Measurements from ENCODE around the gene PTPRD. TPM values are rescaled to one million over a fixed set of nuclear protein-coding genes. Genes with fewer than 3 reads are reported as not detected.

Gene PTPRD
- total RNA-seq (2022) (0.98 TPM in 1 of 2 replicates, not detected in the other), Bru-seq, nascent RNA (percentile 5 among the genes with signal in this experiment), BruChase-seq, experiment 1, labeled RNA remaining after a 6-hour chase (percentile 3 among the genes with signal in this experiment), BruChase-seq, experiment 2, labeled RNA remaining after a 2-hour chase (percentile 3 among the genes with signal in this experiment)
- long read RNA-seq, partial matches to known transcripts, result 0 of 1 reads
- long read RNA-seq, other reads (novel, unspliced or antisense), result 1 of 1 reads

DNA sequence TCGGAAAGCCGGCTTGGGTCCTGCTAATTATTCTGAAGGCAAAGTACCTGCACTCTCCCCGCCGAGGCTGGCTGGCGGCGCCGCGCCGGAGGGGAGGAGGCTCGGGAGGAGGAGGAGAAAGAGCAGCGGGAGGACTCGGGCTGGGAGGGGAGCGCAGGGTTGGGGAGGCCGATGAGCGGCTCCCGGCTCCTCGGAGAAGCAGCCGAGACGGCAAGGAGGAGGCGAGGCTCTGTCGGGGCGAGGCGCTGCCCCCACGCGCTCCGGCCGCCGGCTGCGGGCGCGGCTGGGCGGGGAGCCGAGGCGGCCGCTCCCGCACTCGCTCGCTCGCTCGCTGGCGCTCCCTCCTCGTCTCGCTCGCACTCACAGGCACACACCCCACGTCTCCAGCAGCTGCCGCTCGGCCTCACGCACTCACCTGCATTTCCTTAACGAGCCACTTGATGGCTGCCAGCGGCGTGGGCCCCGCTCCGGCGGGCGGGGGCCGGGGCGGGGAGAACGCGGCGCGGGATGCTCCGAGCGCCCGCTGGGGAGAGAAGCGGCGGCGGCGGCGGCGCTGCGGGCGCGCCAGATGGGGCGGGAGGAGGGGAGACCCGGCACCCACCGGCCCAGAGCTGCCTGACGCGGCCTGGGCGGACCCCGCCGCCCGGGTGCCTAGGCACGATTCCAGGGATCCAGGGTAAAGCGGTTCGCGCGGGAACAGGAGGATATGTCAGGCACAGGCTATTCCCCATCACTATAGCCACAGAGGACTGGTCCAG, at the start of gene PTPRD:
Gene PTPRD (minus strand): TSS at position 362 of the 758 bp plus-strand sequence.
- peak; percentile 23 for DNase-seq (ENCODE audit: unreplicated experiment)
- Mint-ChIP-seq H3K27me3 (ENCODE audit: insufficient read depth, unreplicated experiment) (peaks cover 100% of the 10 kb centered on the region), H3K4me1 (ENCODE audit: insufficient read depth, unreplicated experiment) (peaks cover 5% of the 10 kb centered on the region), H3K9me3 (ENCODE audit: unreplicated experiment) (no peaks in the 10 kb centered on the region), H3K36me3 (ENCODE audit: insufficient read depth, unreplicated experiment) (no peaks in the 10 kb centered on the region), H3K27ac (ENCODE audit: low read depth, unreplicated experiment) (no peak within 1 kb of the TSS), H3K4me3 (ENCODE audit: unreplicated experiment) (peak within 1 kb of the TSS; percentile 68)
- ChIA-PET POLR2A (no interaction called here), CTCF (no interaction called here)
- no TSS peak for BruUV-seq (replicated peaks)
- intact Hi-C loops (cut with micrococcal nuclease), result no loop called here
- TF ChIP-seq, protein P1, sequence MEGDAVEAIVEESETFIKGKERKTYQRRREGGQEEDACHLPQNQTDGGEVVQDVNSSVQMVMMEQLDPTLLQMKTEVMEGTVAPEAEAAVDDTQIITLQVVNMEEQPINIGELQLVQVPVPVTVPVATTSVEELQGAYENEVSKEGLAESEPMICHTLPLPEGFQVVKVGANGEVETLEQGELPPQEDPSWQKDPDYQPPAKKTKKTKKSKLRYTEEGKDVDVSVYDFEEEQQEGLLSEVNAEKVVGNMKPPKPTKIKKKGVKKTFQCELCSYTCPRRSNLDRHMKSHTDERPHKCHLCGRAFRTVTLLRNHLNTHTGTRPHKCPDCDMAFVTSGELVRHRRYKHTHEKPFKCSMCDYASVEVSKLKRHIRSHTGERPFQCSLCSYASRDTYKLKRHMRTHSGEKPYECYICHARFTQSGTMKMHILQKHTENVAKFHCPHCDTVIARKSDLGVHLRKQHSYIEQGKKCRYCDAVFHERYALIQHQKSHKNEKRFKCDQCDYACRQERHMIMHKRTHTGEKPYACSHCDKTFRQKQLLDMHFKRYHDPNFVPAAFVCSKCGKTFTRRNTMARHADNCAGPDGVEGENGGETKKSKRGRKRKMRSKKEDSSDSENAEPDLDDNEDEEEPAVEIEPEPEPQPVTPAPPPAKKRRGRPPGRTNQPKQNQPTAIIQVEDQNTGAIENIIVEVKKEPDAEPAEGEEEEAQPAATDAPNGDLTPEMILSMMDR (IDR thresholded peaks at IDR 0.05; ENCODE audit: unreplicated experiment), result peak; percentile 17

DNA sequence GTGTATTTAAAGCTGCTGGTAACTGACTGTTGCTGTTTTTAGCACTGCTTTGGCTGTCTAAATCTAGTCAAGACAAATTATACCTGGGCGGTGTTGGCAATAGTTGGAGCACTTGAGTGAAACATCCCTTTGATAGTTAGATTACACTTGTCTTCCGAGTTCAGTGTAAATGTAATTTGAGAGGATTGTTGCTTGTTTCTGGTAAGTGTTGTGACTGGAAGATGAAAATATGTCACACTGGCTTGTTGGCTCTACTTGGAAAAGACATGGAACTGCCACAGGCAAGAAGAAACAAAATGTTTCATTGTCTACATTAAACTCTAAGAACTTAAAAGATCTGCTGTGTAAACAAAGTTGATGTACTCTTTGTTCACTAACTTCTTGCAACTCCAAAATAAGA, 49.2 kb upstream of the PTPRD start:
- Mint-ChIP-seq H3K27me3 (ENCODE audit: insufficient read depth, unreplicated experiment) (peaks cover 59% of the 10 kb centered on the region), H3K36me3 (ENCODE audit: insufficient read depth, unreplicated experiment) (no peaks in the 10 kb centered on the region), H3K4me1 (ENCODE audit: insufficient read depth, unreplicated experiment) (no peaks in the 10 kb centered on the region), H3K9me3 (ENCODE audit: unreplicated experiment) (no peaks in the 10 kb centered on the region), H3K27ac (ENCODE audit: low read depth, unreplicated experiment) (no peak overlapping the region), H3K4me3 (ENCODE audit: unreplicated experiment) (no peak overlapping the region)
- intact Hi-C loops (cut with micrococcal nuclease), result no loop called here
- TF ChIP-seq, protein P1 (IDR thresholded peaks at IDR 0.05; ENCODE audit: unreplicated experiment), result no peak
- CTCF ChIA-PET, result interaction anchor here (0.6 to 0.8 kb wide), 2 partner anchors 12 to 1874 kb away, joined by 3 read pairs; no protein-coding TSS in a partner anchor
- DNase-seq (ENCODE audit: unreplicated experiment), result no peak
- BruUV-seq (replicated peaks), result no TSS peak
- POLR2A ChIA-PET, result no interaction called here

DNA sequence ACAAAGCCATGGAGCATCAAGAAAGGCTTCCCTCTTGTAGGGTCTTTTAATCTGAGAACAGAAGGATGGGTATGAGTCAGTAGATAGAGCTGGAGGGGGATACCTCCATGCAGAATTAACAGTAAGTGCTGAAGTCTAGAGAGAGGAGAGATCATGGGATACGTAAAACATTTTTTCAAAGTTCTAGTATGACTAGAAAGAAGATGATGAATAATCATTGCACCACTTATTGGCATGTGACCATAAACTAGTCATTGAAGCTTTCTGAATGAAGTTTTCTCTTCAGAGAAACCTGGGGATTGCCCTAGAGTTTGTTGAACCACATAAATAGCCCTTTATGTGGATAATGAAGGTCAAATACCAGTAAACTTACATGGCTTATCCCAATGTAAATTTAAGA, 48.6 kb upstream of the PTPRD start:
- intact Hi-C loops (cut with micrococcal nuclease), result no loop called here
- POLR2A ChIA-PET, result no interaction called here
- no peaks in the 10 kb centered on the region for H3K9me3 Mint-ChIP-seq (ENCODE audit: unreplicated experiment)
- TF ChIP-seq, protein P1 (IDR thresholded peaks at IDR 0.05; ENCODE audit: unreplicated experiment), result no peak
- no TSS peak for BruUV-seq (replicated peaks)
- peak; percentile 18 for DNase-seq (ENCODE audit: unreplicated experiment)
- CTCF ChIA-PET, result interaction anchor here (0.6 to 0.8 kb wide), 2 partner anchors 13 to 1875 kb away, joined by 3 read pairs; no protein-coding TSS in a partner anchor
- peaks cover 65% of the 10 kb centered on the region for H3K27me3 Mint-ChIP-seq (ENCODE audit: insufficient read depth, unreplicated experiment)
- no peak overlapping the region for H3K4me3 Mint-ChIP-seq (ENCODE audit: unreplicated experiment)
- no peaks in the 10 kb centered on the region for H3K36me3 Mint-ChIP-seq (ENCODE audit: insufficient read depth, unreplicated experiment)
- H3K27ac Mint-ChIP-seq (ENCODE audit: low read depth, unreplicated experiment), result no peak overlapping the region
- no peaks in the 10 kb centered on the region for H3K4me1 Mint-ChIP-seq (ENCODE audit: insufficient read depth, unreplicated experiment)

DNA sequence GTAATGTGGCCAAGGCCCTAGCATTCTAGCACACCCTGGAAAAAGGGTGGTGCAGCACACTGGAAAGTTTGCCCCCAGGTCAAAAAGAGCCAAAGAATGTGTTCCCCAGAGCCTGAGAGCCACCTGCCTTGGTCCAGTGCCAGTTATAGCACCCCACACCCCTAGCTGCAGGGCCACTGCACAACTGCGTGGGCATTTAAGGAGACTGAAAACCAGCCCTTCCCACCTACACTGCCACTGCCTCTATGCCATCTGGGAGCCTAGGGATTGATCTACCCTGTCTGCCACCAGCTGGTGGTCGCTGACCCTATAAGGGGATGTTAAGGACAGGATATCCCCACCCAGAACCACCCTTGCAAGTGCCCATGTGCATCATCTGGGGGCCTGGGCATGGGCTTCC, 38.2 kb upstream of the PTPRD start:
- H3K4me1 Mint-ChIP-seq (ENCODE audit: insufficient read depth, unreplicated experiment), result no peaks in the 10 kb centered on the region
- H3K36me3 Mint-ChIP-seq (ENCODE audit: insufficient read depth, unreplicated experiment), result no peaks in the 10 kb centered on the region
- TF ChIP-seq, protein P1 (IDR thresholded peaks at IDR 0.05; ENCODE audit: unreplicated experiment), result no peak
- CTCF ChIA-PET, result no interaction called here
- no TSS peak for BruUV-seq (replicated peaks)
- DNase-seq (ENCODE audit: unreplicated experiment), result no peak
- H3K27me3 Mint-ChIP-seq (ENCODE audit: insufficient read depth, unreplicated experiment), result peaks cover 71% of the 10 kb centered on the region
- intact Hi-C loops (cut with micrococcal nuclease), result no loop called here
- POLR2A ChIA-PET, result no interaction called here
- H3K27ac Mint-ChIP-seq (ENCODE audit: low read depth, unreplicated experiment), result no peak overlapping the region
- no peak overlapping the region for H3K4me3 Mint-ChIP-seq (ENCODE audit: unreplicated experiment)
- peaks cover 28% of the 10 kb centered on the region for H3K9me3 Mint-ChIP-seq (ENCODE audit: unreplicated experiment)
